Smooth muscle cell (in vitro differentiated cells): Measurements from ENCODE around the gene CD58. TPM values are rescaled to one million over a fixed set of nuclear protein-coding genes. Genes with fewer than 3 reads are reported as not detected.
A peak's percentile ranks its signal among the peaks of the same experiment; 100 is the strongest.

Experiments
- DNase-seq: peaks from one replicate; lab custom pipeline; 2025; ENCODE audit not compliant: unreplicated experiment; lab: John Stamatoyannopoulos, UW
- H2AFZ ChIP-seq: fragments of 200-600 bp; sonication (generic); 2 replicates; pipeline ENCODE4 v1.6.0; 2016; ENCODE audit warnings: antibody characterized with exemption, low read depth, mild to moderate bottlenecking
- H3F3A ChIP-seq: fragments of 200-600 bp; sonication (generic); 2 replicates; pipeline ENCODE4 v1.6.0; 2017; ENCODE audit warnings: antibody characterized with exemption, low read depth
- H3K27ac ChIP-seq: fragments of 200-600 bp; sonication (generic); 2 replicates; pipeline ENCODE4 v1.5.1; 2016; ENCODE audit warnings: low read depth, mild to moderate bottlenecking
- H3K27me3 ChIP-seq: fragments of 200-600 bp; sonication (generic); 2 replicates; pipeline ENCODE4 v1.6.1; 2016; ENCODE audit warnings: low read depth, mild to moderate bottlenecking
- H3K36me3 ChIP-seq: fragments of 200-600 bp; sonication (generic); 2 replicates; pipeline ENCODE4 v1.5.1; 2016; ENCODE audit warnings: low read depth
- H3K4me1 ChIP-seq: fragments of 200-600 bp; sonication (generic); 2 replicates; pipeline ENCODE4 v1.5.1; 2016; ENCODE audit warnings: low read depth
- H3K4me2 ChIP-seq: fragments of 200-600 bp; sonication (generic); 2 replicates; pipeline ENCODE4 v1.6.0; 2016; ENCODE audit warnings: mild to moderate bottlenecking
- H3K4me3 ChIP-seq: fragments of 200-600 bp; sonication (generic); 2 replicates; pipeline ENCODE4 v1.5.1; 2016; ENCODE audit warnings: mild to moderate bottlenecking
- H3K79me2 ChIP-seq: fragments of 200-600 bp; sonication (generic); 2 replicates; pipeline ENCODE4 v1.6.0; 2016; ENCODE audit warnings: low read depth, mild to moderate bottlenecking
- H3K9ac ChIP-seq: fragments of 200-600 bp; sonication (generic); 2 replicates; pipeline ENCODE4 v1.6.0; 2016; ENCODE audit warnings: low read depth
- H3K9me3 ChIP-seq: fragments of 200-600 bp; sonication (generic); replicated peaks from 2 replicates; pipeline ENCODE4 v1.5.1; 2016; ENCODE audit warnings: low read depth
- H4K20me1 ChIP-seq: fragments of 200-600 bp; sonication (generic); 2 replicates; pipeline ENCODE4 v1.6.0; 2016; ENCODE audit warnings: low read depth
- WGBS: methylation state at CpG from one replicate; pipeline ENCODE4 v1.1.7; 2016; ENCODE audit warnings: low lambda C conversion rate; 5-methylcytosine and 5-hydroxymethylcytosine counted together
- polyA plus RNA-seq: library from polyadenylated mRNA; unstranded; fragments of >200 nt; fragmentation: Nextera tagmentation; extraction: Ambion mirVana; gene quantifications from 2 replicates; pipeline ENCODE4 v1.2.1, GENCODE V29; 2016
- total RNA-seq: library from RNA; depleted of rRNA; stranded (reverse); fragments of >200 nt; gene quantifications from 2 replicates; pipeline ENCODE4 v1.2.3, GENCODE V29; 2014
- TF ChIP-seq, protein P1 (sequence below): fragments of 200-600 bp; sonication (generic); IDR thresholded peaks from 2 replicates; pipeline ENCODE4 v1.5.1; 2017; ENCODE audit warnings: borderline replicate concordance, mild to moderate bottlenecking, antibody characterized with exemption; ENCODE audit not compliant: insufficient read depth, poor library complexity, severe bottlenecking

The CD58 gene
- total and polyA plus RNA-seq, 2 experiments from 2014 or later = 33.5 to 43.8 TPM

- no peaks in the 10 kb centered on the region for H3K27me3 ChIP-seq
- H3K9ac ChIP-seq = no peak overlapping the region
- H3K4me1 ChIP-seq = no peaks in the 10 kb centered on the region
- TF ChIP-seq, protein P1, sequence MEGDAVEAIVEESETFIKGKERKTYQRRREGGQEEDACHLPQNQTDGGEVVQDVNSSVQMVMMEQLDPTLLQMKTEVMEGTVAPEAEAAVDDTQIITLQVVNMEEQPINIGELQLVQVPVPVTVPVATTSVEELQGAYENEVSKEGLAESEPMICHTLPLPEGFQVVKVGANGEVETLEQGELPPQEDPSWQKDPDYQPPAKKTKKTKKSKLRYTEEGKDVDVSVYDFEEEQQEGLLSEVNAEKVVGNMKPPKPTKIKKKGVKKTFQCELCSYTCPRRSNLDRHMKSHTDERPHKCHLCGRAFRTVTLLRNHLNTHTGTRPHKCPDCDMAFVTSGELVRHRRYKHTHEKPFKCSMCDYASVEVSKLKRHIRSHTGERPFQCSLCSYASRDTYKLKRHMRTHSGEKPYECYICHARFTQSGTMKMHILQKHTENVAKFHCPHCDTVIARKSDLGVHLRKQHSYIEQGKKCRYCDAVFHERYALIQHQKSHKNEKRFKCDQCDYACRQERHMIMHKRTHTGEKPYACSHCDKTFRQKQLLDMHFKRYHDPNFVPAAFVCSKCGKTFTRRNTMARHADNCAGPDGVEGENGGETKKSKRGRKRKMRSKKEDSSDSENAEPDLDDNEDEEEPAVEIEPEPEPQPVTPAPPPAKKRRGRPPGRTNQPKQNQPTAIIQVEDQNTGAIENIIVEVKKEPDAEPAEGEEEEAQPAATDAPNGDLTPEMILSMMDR = no peak
- DNase-seq = no peak
- H3K36me3 ChIP-seq = no peaks in the 10 kb centered on the region
- H3K79me2 ChIP-seq = no peaks in the 10 kb centered on the region
- H3K4me2 ChIP-seq = no peak overlapping the region
- no peaks in the 10 kb centered on the region for H4K20me1 ChIP-seq
- no peaks in the 10 kb centered on the region for H3F3A ChIP-seq
- H2AFZ ChIP-seq = no peak overlapping the region
- H3K4me3 ChIP-seq = no peak overlapping the region
- no peak overlapping the region for H3K27ac ChIP-seq
- no peaks in the 10 kb centered on the region for H3K9me3 ChIP-seq
These were observed 83.8 kb downstream of the CD58 start for GRCh38 chr1:116487031-116487430.

DNA sequence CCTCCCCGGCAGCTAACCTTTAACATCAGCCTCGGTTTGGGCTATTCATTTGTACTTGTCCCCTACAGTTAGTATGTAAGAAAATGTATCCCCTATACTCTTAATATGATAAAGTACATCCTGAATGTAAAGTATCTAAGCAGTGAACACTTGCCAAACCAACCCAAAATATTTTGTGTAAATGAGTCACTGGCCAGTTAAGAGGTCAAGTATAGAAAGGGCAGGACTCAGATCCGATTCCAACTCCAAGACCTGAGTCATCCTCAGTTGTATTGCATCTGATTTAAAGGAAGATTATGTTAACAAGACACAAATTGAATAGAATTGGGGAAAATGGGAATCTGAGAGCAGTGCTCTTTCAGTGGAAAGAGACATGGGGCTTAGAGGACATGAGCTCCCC, 84.4 kb downstream of the CD58 start:
- Histone ChIP-seq H3K4me1 (no peaks in the 10 kb centered on the region), H3K27ac (no peak overlapping the region), H3K4me3 (no peak overlapping the region), H4K20me1 (no peaks in the 10 kb centered on the region), H2AFZ (no peak overlapping the region), H3K9me3 (no peaks in the 10 kb centered on the region), H3F3A (no peaks in the 10 kb centered on the region), H3K4me2 (no peak overlapping the region), H3K79me2 (no peaks in the 10 kb centered on the region), H3K9ac (no peak overlapping the region), H3K27me3 (no peaks in the 10 kb centered on the region), H3K36me3 (no peaks in the 10 kb centered on the region)
- TF ChIP-seq, protein P1 = no peak
- no peak for DNase-seq
- WGBS = 60% methylated on average over 3 of the region's 3 CpGs

DNA sequence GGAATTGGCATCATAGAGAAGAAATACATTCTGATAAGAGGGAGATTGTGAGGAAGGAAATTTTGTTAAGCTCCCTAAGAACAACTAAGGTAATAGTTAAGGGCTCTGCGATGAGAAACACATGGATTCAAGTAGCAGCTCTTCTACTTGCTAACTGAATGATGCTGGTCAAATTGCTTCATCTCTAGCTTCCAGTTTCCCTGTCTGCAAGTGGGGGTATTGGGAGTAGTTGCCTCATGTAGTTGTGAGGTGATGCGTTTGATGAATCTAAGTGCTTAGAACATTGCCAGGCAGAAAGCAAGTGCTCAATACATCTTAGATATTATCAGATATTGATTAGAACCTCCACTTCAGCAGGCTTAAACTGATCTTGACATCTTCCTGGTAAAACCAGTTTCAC, 84.8 kb downstream of the CD58 start:
- H3K9me3 ChIP-seq = no peaks in the 10 kb centered on the region
- no peaks in the 10 kb centered on the region for H3K79me2 ChIP-seq
- no peak overlapping the region for H3K4me3 ChIP-seq
- TF ChIP-seq, protein P1 = no peak
- no peaks in the 10 kb centered on the region for H3K4me1 ChIP-seq
- no peak overlapping the region for H3K4me2 ChIP-seq
- no peaks in the 10 kb centered on the region for H4K20me1 ChIP-seq
- no peak overlapping the region for H3K27ac ChIP-seq
- no peak overlapping the region for H3K9ac ChIP-seq
- no peaks in the 10 kb centered on the region for H3K36me3 ChIP-seq
- H3K27me3 ChIP-seq = no peaks in the 10 kb centered on the region
- DNase-seq = no peak
- no peaks in the 10 kb centered on the region for H3F3A ChIP-seq
- WGBS = 92% methylated on average over 2 of the region's 2 CpGs
- no peak overlapping the region for H2AFZ ChIP-seq

GRCh38 chr1:116485071-116485735, 85.6 kb downstream of the CD58 start:
- Histone ChIP-seq H3K4me1 (no peaks in the 10 kb centered on the region), H4K20me1 (no peaks in the 10 kb centered on the region)
- WGBS = 48% methylated on average over 6 of the region's 6 CpGs

More at GRCh38 chr1:116485071-116485735, 85.6 kb downstream of the CD58 start:
- Histone ChIP-seq H3K79me2 (no peaks in the 10 kb centered on the region), H3K27me3 (no peaks in the 10 kb centered on the region), H3K4me3 (no peak overlapping the region), H3K27ac (no peak overlapping the region), H3K4me2 (no peak overlapping the region), H3K9me3 (no peaks in the 10 kb centered on the region), H3K36me3 (no peaks in the 10 kb centered on the region), H3K9ac (no peak overlapping the region), H3F3A (no peaks in the 10 kb centered on the region), H2AFZ (no peak overlapping the region)
- TF ChIP-seq, protein P1 = peak; percentile 94
- peak; percentile 49 for DNase-seq
